NT2/D1 (cell line): ENCODE data around the gene CPT1A.

ENCODE experiments used
- SUZ12 ChIP-seq: IDR thresholded peaks from 2 replicates; pipeline ENCODE4 v1.6.1; 2011; ENCODE audit not compliant: insufficient read length, insufficient read depth; ENCODE audit errors: extremely low read depth
- YY1 ChIP-seq: IDR thresholded peaks from 2 replicates; pipeline ENCODE4 v1.6.1; 2011; ENCODE audit not compliant: insufficient read length, insufficient read depth
- ZNF274 ChIP-seq: IDR thresholded peaks from 2 replicates; pipeline ENCODE4 v1.6.1; 2011; ENCODE audit warnings: mild to moderate bottlenecking, low read depth, low read length

DNA sequence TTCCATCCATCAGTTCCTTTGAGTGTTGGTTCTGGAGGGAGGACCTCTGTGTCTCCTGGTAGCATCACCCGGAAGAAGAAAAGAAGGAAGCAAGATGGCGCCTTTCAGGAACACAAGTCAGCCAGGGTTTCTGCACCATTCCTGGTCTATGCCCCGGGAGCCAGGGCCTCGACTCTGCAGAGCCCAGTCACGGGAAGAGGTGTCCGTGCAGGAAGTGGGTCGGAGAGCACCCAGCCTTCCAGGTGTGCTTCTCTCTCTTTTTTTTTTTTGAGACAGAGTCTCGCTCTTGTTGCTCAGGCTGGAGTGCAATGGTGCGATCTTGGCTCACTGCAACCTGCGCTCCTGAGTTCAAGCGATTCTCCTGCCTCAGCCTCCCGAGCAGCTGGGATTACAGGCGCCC lies 40.7 kb upstream of the CPT1A start:
- TF ChIP-seq SUZ12 (no peak), ZNF274 (no peak), YY1 (no peak)
